MG63 (cell line): ENCODE measurements around the gene LBX1. TPM values are rescaled to one million over a fixed set of nuclear protein-coding genes. Genes with fewer than 3 reads are reported as not detected.

Experiments
- DNase-seq: peaks from one replicate; pipeline ENCODE4 v3.0.0-alpha.2; 2020
- H3K27me3 ChIP-seq: fragments of 250-450 bp; sonication (Bioruptor Pico); 2 replicates; pipeline ENCODE4 v1.5.1; 2020; ENCODE audit warnings: mild to moderate bottlenecking, moderate library complexity
- H3K36me3 ChIP-seq: fragments of 250-450 bp; sonication (Bioruptor Pico); 2 replicates; pipeline ENCODE4 v1.5.1; 2020; ENCODE audit warnings: mild to moderate bottlenecking, moderate library complexity
- H3K4me3 ChIP-seq: fragments of 250-450 bp; sonication (Bioruptor Pico); 2 replicates; pipeline ENCODE4 v1.5.1; 2020; ENCODE audit warnings: mild to moderate bottlenecking, moderate library complexity
- H3K9me3 ChIP-seq: fragments of 250-450 bp; sonication (Bioruptor Pico); 2 replicates; pipeline ENCODE4 v1.5.1; 2020; ENCODE audit warnings: mild to moderate bottlenecking, moderate library complexity
- total RNA-seq: library from RNA; depleted of rRNA; stranded (reverse); fragments of >200 nt; shearing (Covaris generic); gene quantifications from 2 replicates; pipeline ENCODE4 v1.2.3, GENCODE V29; 2014; ENCODE audit warnings: low replicate concordance; rRNA removed

LBX1 gene
- total RNA-seq, 1 experiment from 2014 or later = 3.0 TPM

GRCh38 chr10:101189461-101190401, 39.5 kb downstream of the LBX1 start:
- Histone ChIP-seq H3K27me3 (peaks cover 2% of the 10 kb centered on the region; the same call in 1 of the 2 replicates), H3K9me3 (no peaks in the 10 kb centered on the region), H3K4me3 (no peak overlapping the region), H3K36me3 (no peaks in the 10 kb centered on the region)
- DNase-seq = no peak

GRCh38 chr10:101188942-101189341, 40.3 kb downstream of the LBX1 start:
- no peaks in the 10 kb centered on the region for H3K36me3 ChIP-seq
- H3K27me3 ChIP-seq = peaks cover 2% of the 10 kb centered on the region; the same call in 1 of the 2 replicates
- DNase-seq = no peak
- H3K9me3 ChIP-seq = peaks cover under 1% of the 10 kb centered on the region; the same call in 1 of the 2 replicates
- no peak overlapping the region for H3K4me3 ChIP-seq

GRCh38 chr10:101183458-101184183, 45.6 kb downstream of the LBX1 start:
- Histone ChIP-seq H3K27me3 (peaks cover 3% of the 10 kb centered on the region; the same call in 1 of the 2 replicates), H3K36me3 (no peaks in the 10 kb centered on the region), H3K4me3 (no peak overlapping the region), H3K9me3 (peaks cover 3% of the 10 kb centered on the region; the same call in 1 of the 2 replicates)
- DNase-seq = no peak

GRCh38 chr10:101182936-101183335, 46.3 kb downstream of the LBX1 start:
- no peaks in the 10 kb centered on the region for H3K36me3 ChIP-seq
- peaks cover 3% of the 10 kb centered on the region; the same call in 1 of the 2 replicates for H3K9me3 ChIP-seq
- no peak for DNase-seq
- H3K27me3 ChIP-seq = peaks cover 3% of the 10 kb centered on the region; the same call in 1 of the 2 replicates
- H3K4me3 ChIP-seq = no peak overlapping the region

Other genes starting within 250 kb of the LBX1 start
- gene MRPL43, start 242.0 kb downstream of the LBX1 start, total RNA-seq = 85.9 and 134 TPM in 2 replicates
- 13.3 and 14.6 TPM in 2 replicates for gene TWNK, start 241.9 kb downstream of the LBX1 start, total RNA-seq
- gene LZTS2, start 229.7 kb downstream of the LBX1 start, total RNA-seq = 60.9 and 64.4 TPM in 2 replicates
- 1.4 and 2.5 TPM in 2 replicates for gene PDZD7, start 198.3 kb downstream of the LBX1 start, total RNA-seq
- gene SFXN3, start 198.2 kb downstream of the LBX1 start, total RNA-seq = 27.4 and 38.5 TPM in 2 replicates
- gene KAZALD1, start 167.5 kb downstream of the LBX1 start, total RNA-seq = 27.7 and 54.4 TPM in 2 replicates
- not detected in 2 replicates for gene TLX1, start 98.2 kb downstream of the LBX1 start, total RNA-seq
- gene BTRC, start 124.7 kb upstream of the LBX1 start, total RNA-seq = 3.4 and 20.3 TPM in 2 replicates